Activated CD4-positive, alpha-beta T cell treated with anti-CD3 and anti-CD28 coated beads, Interleukin-2, amount 10 ng/mL, durations not matched to agents 7 days and 5 days (primary cell): ENCODE results near the gene NPPC. TPM values are rescaled to one million over a fixed set of nuclear protein-coding genes. Genes with fewer than 3 reads are reported as not detected.
A peak's percentile ranks its signal among the peaks of the same experiment; 100 is the strongest.
"Not testable (repeated sequence)": the region's sequence is repeated elsewhere in the genome, so short reads cannot be mapped to it uniquely, and the experiment has no call there.

Source experiments
- CTCF ChIA-PET: fragments of 350-600 bp; sonication (Branson Sonifier 250); formaldehyde crosslinking; loops from one replicate; lab custom pipeline; 2021; ENCODE audit warnings: antibody characterized with exemption; lab: Charles Lee
- POLR2A ChIA-PET: fragments of 350-600 bp; sonication (Branson Sonifier 250); formaldehyde crosslinking; loops from one replicate; lab custom pipeline; 2021; ENCODE audit warnings: antibody characterized with exemption; lab: Charles Lee
- DNase-seq: peaks from one replicate; pipeline ENCODE4 v3.0.0-alpha.2; 2020
- H3K27ac Mint-ChIP-seq: one replicate; pipeline ENCODE4 v1.8.0; 2021; ENCODE audit warnings: mild to moderate bottlenecking, moderate library complexity, mixed read lengths
- H3K27me3 Mint-ChIP-seq: one replicate; pipeline ENCODE4 v1.8.0; 2021; ENCODE audit warnings: mixed read lengths
- H3K36me3 Mint-ChIP-seq: one replicate; pipeline ENCODE4 v1.8.0; 2021; ENCODE audit warnings: low read depth, mixed read lengths
- H3K4me1 Mint-ChIP-seq: one replicate; pipeline ENCODE4 v1.8.0; 2021; ENCODE audit warnings: mixed read lengths
- H3K4me3 Mint-ChIP-seq: one replicate; pipeline ENCODE4 v1.8.0; 2021; ENCODE audit warnings: mild to moderate bottlenecking, moderate library complexity, mixed read lengths
- H3K9me3 Mint-ChIP-seq: one replicate; pipeline ENCODE4 v1.8.0; 2021; ENCODE audit warnings: mixed read lengths
- total RNA-seq, 2 experiments: library from RNA; stranded (reverse); gene quantifications; one replicate each; pipeline ENCODE4 v1.2.3, GENCODE V29; 2021

The NPPC gene
- total RNA-seq, 2 experiments from 2014 or later = not detected

- no peaks in the 10 kb centered on the region for H3K4me1 Mint-ChIP-seq
- DNase-seq = no peak
These were observed 21.5 kb upstream of the NPPC start for GRCh38 chr2:231947694-231948093.

GRCh38 chr2:231947112-231947511 is 20.9 kb upstream of the NPPC start:
- H3K36me3 Mint-ChIP-seq, H3K4me1 Mint-ChIP-seq, H3K9me3 Mint-ChIP-seq, H3K4me3 Mint-ChIP-seq, CTCF ChIA-PET, POLR2A ChIA-PET, H3K27ac Mint-ChIP-seq, DNase-seq: not testable (repeated sequence)
- H3K27me3 Mint-ChIP-seq = peaks cover 18% of the 10 kb centered on the region

More at GRCh38 chr2:231947694-231948093, 21.5 kb upstream of the NPPC start:
- CTCF ChIA-PET = no interaction called here
- H3K9me3 Mint-ChIP-seq = peaks cover 2% of the 10 kb centered on the region
- H3K27ac Mint-ChIP-seq = no peak overlapping the region
- peaks cover 18% of the 10 kb centered on the region for H3K27me3 Mint-ChIP-seq
- no peak overlapping the region for H3K4me3 Mint-ChIP-seq
- no peaks in the 10 kb centered on the region for H3K36me3 Mint-ChIP-seq
- POLR2A ChIA-PET = no interaction called here

GRCh38 chr2:231946241-231946814 is 20.1 kb upstream of the NPPC start:
- Mint-ChIP-seq H3K4me3 (no peak overlapping the region), H3K27me3 (peaks cover 12% of the 10 kb centered on the region), H3K36me3 (no peaks in the 10 kb centered on the region), H3K27ac (no peak overlapping the region), H3K4me1 (no peaks in the 10 kb centered on the region), H3K9me3 (no peaks in the 10 kb centered on the region)
- POLR2A ChIA-PET = no interaction called here
- CTCF ChIA-PET = no interaction called here
- no peak for DNase-seq

GRCh38 chr2:231942180-231942579 is 16.0 kb upstream of the NPPC start:
- Mint-ChIP-seq H3K27ac (no peak overlapping the region), H3K4me3 (no peak overlapping the region), H3K9me3 (no peaks in the 10 kb centered on the region), H3K27me3 (no peaks in the 10 kb centered on the region), H3K36me3 (no peaks in the 10 kb centered on the region), H3K4me1 (no peaks in the 10 kb centered on the region)
- ChIA-PET CTCF (interaction anchor here (1.0 kb wide), 1 partner anchor 200 kb away, joined by 3 read pairs; no protein-coding TSS in a partner anchor), POLR2A (no interaction called here)
- no peak for DNase-seq

- no peak overlapping the region for H3K4me3 Mint-ChIP-seq
- ChIA-PET POLR2A (no interaction called here), CTCF (interaction anchor here (1.0 kb wide), 1 partner anchor 200 kb away, joined by 3 read pairs; no protein-coding TSS in a partner anchor)
- no peak for DNase-seq
- no peaks in the 10 kb centered on the region for H3K4me1 Mint-ChIP-seq
- no peaks in the 10 kb centered on the region for H3K27me3 Mint-ChIP-seq
- H3K36me3 Mint-ChIP-seq = no peaks in the 10 kb centered on the region
- H3K27ac Mint-ChIP-seq = no peak overlapping the region
- H3K9me3 Mint-ChIP-seq = no peaks in the 10 kb centered on the region
These were observed 15.5 kb upstream of the NPPC start for GRCh38 chr2:231941673-231942072.

- H3K4me1 Mint-ChIP-seq = no peaks in the 10 kb centered on the region
- ChIA-PET CTCF (interaction anchor here (0.9 kb wide), 1 partner anchor 10 kb away, joined by 3 read pairs; no protein-coding TSS in a partner anchor), POLR2A (no interaction called here)
- no peaks in the 10 kb centered on the region for H3K36me3 Mint-ChIP-seq
- no peak overlapping the region for H3K4me3 Mint-ChIP-seq
- no peaks in the 10 kb centered on the region for H3K9me3 Mint-ChIP-seq
- no peak overlapping the region for H3K27ac Mint-ChIP-seq
- no peaks in the 10 kb centered on the region for H3K27me3 Mint-ChIP-seq
- DNase-seq = no peak
These were observed 14.6 kb upstream of the NPPC start for GRCh38 chr2:231940795-231941194.

GRCh38 chr2:231939022-231939421 is 12.8 kb upstream of the NPPC start:
- no peak overlapping the region for H3K27ac Mint-ChIP-seq
- ChIA-PET CTCF (interaction anchor here (0.6 kb wide), 1 partner anchor 217 kb away, joined by 5 read pairs; no protein-coding TSS in a partner anchor), POLR2A (no interaction called here)

GRCh38 chr2:231937057-231937456 is 10.9 kb upstream of the NPPC start:
- H3K4me3 Mint-ChIP-seq = no peak overlapping the region
- H3K27ac Mint-ChIP-seq = no peak overlapping the region
- no peaks in the 10 kb centered on the region for H3K9me3 Mint-ChIP-seq
- no peak for DNase-seq
- H3K4me1 Mint-ChIP-seq = no peaks in the 10 kb centered on the region
- no peaks in the 10 kb centered on the region for H3K36me3 Mint-ChIP-seq
- POLR2A ChIA-PET = interaction anchor here (0.7 kb wide), 1 partner anchor 40 kb away, joined by 6 read pairs; no protein-coding TSS in a partner anchor
- CTCF ChIA-PET = interaction anchor here (0.9 kb wide), 1 partner anchor 8 kb away, joined by 3 read pairs; no protein-coding TSS in a partner anchor
- peaks cover 2% of the 10 kb centered on the region for H3K27me3 Mint-ChIP-seq

More at GRCh38 chr2:231939022-231939421, 12.8 kb upstream of the NPPC start:
- DNase-seq = no peak
- no peak overlapping the region for H3K4me3 Mint-ChIP-seq
- no peaks in the 10 kb centered on the region for H3K27me3 Mint-ChIP-seq
- H3K9me3 Mint-ChIP-seq = no peaks in the 10 kb centered on the region
- H3K4me1 Mint-ChIP-seq = no peaks in the 10 kb centered on the region
- no peaks in the 10 kb centered on the region for H3K36me3 Mint-ChIP-seq

GRCh38 chr2:231936491-231936890 is 10.3 kb upstream of the NPPC start:
- Mint-ChIP-seq H3K4me1 (no peaks in the 10 kb centered on the region), H3K27me3 (peaks cover 2% of the 10 kb centered on the region), H3K27ac (no peak overlapping the region), H3K4me3 (no peak overlapping the region), H3K9me3 (no peaks in the 10 kb centered on the region), H3K36me3 (no peaks in the 10 kb centered on the region)
- DNase-seq = no peak
- POLR2A ChIA-PET = no interaction called here
- CTCF ChIA-PET = no interaction called here

- peak overlapping the region; percentile 52 for H3K27ac Mint-ChIP-seq
- no peaks in the 10 kb centered on the region for H3K4me1 Mint-ChIP-seq
- no peaks in the 10 kb centered on the region for H3K36me3 Mint-ChIP-seq
- H3K4me3 Mint-ChIP-seq = no peak overlapping the region
- H3K27me3 Mint-ChIP-seq = peaks cover 6% of the 10 kb centered on the region
- no peaks in the 10 kb centered on the region for H3K9me3 Mint-ChIP-seq
- POLR2A ChIA-PET = no interaction called here
- DNase-seq = no peak
- CTCF ChIA-PET = no interaction called here
These were observed 9.6 kb upstream of the NPPC start for GRCh38 chr2:231935815-231936214.

- Mint-ChIP-seq H3K36me3 (no peaks in the 10 kb centered on the region), H3K27ac (no peak overlapping the region), H3K4me1 (no peaks in the 10 kb centered on the region), H3K9me3 (no peaks in the 10 kb centered on the region), H3K27me3 (peaks cover 8% of the 10 kb centered on the region), H3K4me3 (no peak overlapping the region)
- DNase-seq = no peak
- ChIA-PET POLR2A (no interaction called here), CTCF (interaction anchor here (1.5 kb wide), 1 partner anchor 14 kb away, joined by 3 read pairs; no protein-coding TSS in a partner anchor)
These were observed 9.0 kb upstream of the NPPC start for GRCh38 chr2:231935207-231935524.

GRCh38 chr2:231934441-231935206 is 8.4 kb upstream of the NPPC start:
- POLR2A ChIA-PET = no interaction called here
- no peak overlapping the region for H3K27ac Mint-ChIP-seq
- H3K36me3 Mint-ChIP-seq = no peaks in the 10 kb centered on the region
- peaks cover 8% of the 10 kb centered on the region for H3K27me3 Mint-ChIP-seq
- CTCF ChIA-PET = interaction anchor here (1.5 kb wide), 1 partner anchor 13 kb away, joined by 3 read pairs; no protein-coding TSS in a partner anchor
- no peaks in the 10 kb centered on the region for H3K4me1 Mint-ChIP-seq
- H3K9me3 Mint-ChIP-seq = no peaks in the 10 kb centered on the region
- DNase-seq = no peak
- H3K4me3 Mint-ChIP-seq = no peak overlapping the region

- Mint-ChIP-seq H3K9me3 (no peaks in the 10 kb centered on the region), H3K4me3 (no peak overlapping the region), H3K4me1 (no peaks in the 10 kb centered on the region), H3K36me3 (no peaks in the 10 kb centered on the region), H3K27ac (no peak overlapping the region), H3K27me3 (peaks cover 14% of the 10 kb centered on the region)
- POLR2A ChIA-PET = no interaction called here
- CTCF ChIA-PET = interaction anchor here (1.5 kb wide), 1 partner anchor 12 kb away, joined by 3 read pairs; no protein-coding TSS in a partner anchor
- no peak for DNase-seq
These were observed 7.8 kb upstream of the NPPC start for GRCh38 chr2:231933916-231934401.
